Mesenchymal stem cell (in vitro differentiated cells and primary cell): ENCODE measurements around the gene MOXD1.

Source experiments
- DNase-seq: peaks from one replicate; pipeline ENCODE4 v3.0.0-alpha.2; 2013
- H2AFZ ChIP-seq: one replicate; pipeline ENCODE4 v1.6.1; 2013; ENCODE audit warnings: low read depth, mild to moderate bottlenecking, control low read depth, inconsistent platforms, low read length, moderate library complexity
- H2AK5ac ChIP-seq: 2 replicates; pipeline ENCODE4 v1.6.1; 2013; ENCODE audit warnings: low read length, moderate library complexity, mild to moderate bottlenecking, inconsistent platforms; ENCODE audit not compliant: severe bottlenecking
- H2BK120ac ChIP-seq: one replicate; pipeline ENCODE4 v1.6.1; 2013; ENCODE audit warnings: low read depth, mild to moderate bottlenecking, inconsistent platforms, low read length, moderate library complexity
- H2BK12ac ChIP-seq, 2 experiments: one replicate each; pipeline ENCODE4 v1.6.1; 2013; ENCODE audit warnings: inconsistent platforms in 2 of 2, low read length in 2 of 2, mild to moderate bottlenecking in 2 of 2, moderate library complexity in 2 of 2, control low read depth in 1 of 2
- H2BK15ac ChIP-seq: one replicate; pipeline ENCODE4 v1.6.1; 2013; ENCODE audit warnings: mild to moderate bottlenecking, low read depth, inconsistent platforms; ENCODE audit not compliant: poor library complexity, severe bottlenecking
- H2BK5ac ChIP-seq: 2 replicates; pipeline ENCODE4 v1.6.1; 2013; ENCODE audit warnings: low read depth, mild to moderate bottlenecking, low read length, control low read depth, inconsistent platforms; ENCODE audit not compliant: poor library complexity, severe bottlenecking
- H3K14ac ChIP-seq, 2 experiments: one replicate each; pipeline ENCODE4 v1.6.1; 2013; ENCODE audit warnings: inconsistent platforms in 2 of 2, low read length in 2 of 2, control low read depth in 1 of 2, mild to moderate bottlenecking in 1 of 2, moderate library complexity in 1 of 2
- H3K18ac ChIP-seq, 2 experiments: one replicate each; pipeline ENCODE4 v1.6.1; 2013; ENCODE audit warnings: inconsistent platforms in 2 of 2, low read length in 2 of 2, control low read depth in 1 of 2, low read depth in 1 of 2, mild to moderate bottlenecking in 1 of 2
- H3K23ac ChIP-seq, 2 experiments: one replicate each; pipeline ENCODE4 v1.6.1; 2013; ENCODE audit warnings: inconsistent platforms in 2 of 2, low read length in 2 of 2, mild to moderate bottlenecking in 2 of 2, moderate library complexity in 2 of 2, control low read depth in 1 of 2
- H3K27ac ChIP-seq: 2 replicates; pipeline ENCODE4 v1.5.1; 2013; ENCODE audit warnings: mild to moderate bottlenecking, moderate library complexity, low read length, control low read depth, inconsistent platforms; ENCODE audit not compliant: poor library complexity, severe bottlenecking
- H3K27me3 ChIP-seq, 2 experiments: 2 replicates each; pipeline versions ENCODE4 v1.6.1 to v1.7.0; 2013; ENCODE audit warnings: low read length in 2 of 2, mild to moderate bottlenecking in 2 of 2, moderate library complexity in 2 of 2, control low read depth in 1 of 2, inconsistent platforms in 1 of 2; ENCODE audit not compliant: control insufficient read depth in 1 of 2, insufficient read depth in 1 of 2
- H3K36me3 ChIP-seq, 2 experiments: 2 replicates each; pipeline versions ENCODE4 v1.6.1 to v1.7.0; 2013; ENCODE audit warnings: low read length in 2 of 2, control low read depth in 1 of 2, inconsistent platforms in 1 of 2, low read depth in 1 of 2, mild to moderate bottlenecking in 1 of 2; ENCODE audit not compliant: insufficient read depth in 2 of 2, control insufficient read depth in 1 of 2
- H3K4ac ChIP-seq, 2 experiments: one replicate each; pipeline ENCODE4 v1.6.1; 2013; ENCODE audit warnings: inconsistent platforms in 2 of 2, low read length in 2 of 2, mild to moderate bottlenecking in 2 of 2, moderate library complexity in 2 of 2, control low read depth in 1 of 2, low read depth in 1 of 2
- H3K4me1 ChIP-seq: 2 replicates; pipeline ENCODE4 v1.6.1; 2013; ENCODE audit warnings: low read depth, low read length, control low read depth; ENCODE audit not compliant: control insufficient read depth, insufficient read depth
- H3K4me2 ChIP-seq: 2 replicates; pipeline ENCODE4 v1.6.1; 2013; ENCODE audit warnings: low read length, mild to moderate bottlenecking, inconsistent platforms; ENCODE audit not compliant: poor library complexity, severe bottlenecking
- H3K4me3 ChIP-seq, 2 experiments: 2 replicates each; pipeline versions ENCODE4 v1.5.1 to v1.7.0; 2013; ENCODE audit warnings: low read length in 2 of 2, mild to moderate bottlenecking in 2 of 2, control low read depth in 1 of 2, low read depth in 1 of 2; ENCODE audit not compliant: insufficient read depth in 1 of 2
- H3K79me1 ChIP-seq: replicated peaks from 2 replicates; pipeline ENCODE4 v1.6.1; 2013; ENCODE audit warnings: mild to moderate bottlenecking, control low read depth, low read length, inconsistent platforms; ENCODE audit not compliant: poor library complexity, severe bottlenecking
- H3K9ac ChIP-seq: 2 replicates; pipeline ENCODE4 v1.7.0; 2013; ENCODE audit warnings: mild to moderate bottlenecking, low read length, moderate library complexity
- H3K9me3 ChIP-seq: 2 replicates; pipeline ENCODE4 v1.7.0; 2013; ENCODE audit warnings: mild to moderate bottlenecking, low read length; ENCODE audit not compliant: control insufficient read depth
- H4K8ac ChIP-seq: one replicate; pipeline ENCODE4 v1.6.1; 2013; ENCODE audit warnings: inconsistent platforms, mild to moderate bottlenecking, low read length, moderate library complexity
- H4K91ac ChIP-seq: one replicate; pipeline ENCODE4 v1.6.1; 2013; ENCODE audit warnings: mild to moderate bottlenecking, low read length, inconsistent platforms
- WGBS: methylation state at CpG from one replicate; pipeline ENCODE4 v1.1.7; 2013; ENCODE audit warnings: mixed read lengths; 5-methylcytosine and 5-hydroxymethylcytosine counted together

MOXD1 gene

GRCh38 chr6:132246632-132247270, 154.5 kb downstream of the MOXD1 start:
- Histone ChIP-seq H3K27me3 (no peaks in the 10 kb centered on the region), H2AK5ac (peak overlapping the region; percentile 23), H3K9me3 (no peaks in the 10 kb centered on the region), H3K9ac (no peak overlapping the region), H3K36me3 (no peaks in the 10 kb centered on the region), H3K79me1 (no peaks in the 10 kb centered on the region), H3K18ac (no peak overlapping the region), H4K91ac (no peak overlapping the region), H3K4me3 (no peak overlapping the region), H3K4ac (no peak overlapping the region), H2BK15ac (no peak overlapping the region), H2BK12ac (no peak overlapping the region), H3K4me1 (peaks cover 5% of the 10 kb centered on the region), H3K27ac (peak overlapping the region; percentile 64), H4K8ac (no peak overlapping the region), H3K4me2 (no peak overlapping the region), H2BK5ac (no peak overlapping the region), H3K23ac (no peak overlapping the region), H2BK120ac (no peak overlapping the region), H2AFZ (no peak overlapping the region), H3K14ac (no peak overlapping the region)
- 95% methylated on average over 16 of the region's 16 CpGs for WGBS
- DNase-seq, result no peak

GRCh38 chr6:132246120-132246617, 155.1 kb downstream of the MOXD1 start:
- H3K14ac ChIP-seq, result no peak overlapping the region
- H3K4me1 ChIP-seq, result peaks cover 5% of the 10 kb centered on the region
- no peak overlapping the region for H3K27ac ChIP-seq
- no peaks in the 10 kb centered on the region for H3K27me3 ChIP-seq
- no peak overlapping the region for H3K9ac ChIP-seq
- no peak overlapping the region for H3K4me3 ChIP-seq
- no peaks in the 10 kb centered on the region for H3K79me1 ChIP-seq
- no peak overlapping the region for H2BK15ac ChIP-seq
- no peak overlapping the region for H3K4ac ChIP-seq
- no peak overlapping the region for H4K91ac ChIP-seq
- DNase-seq, result no peak
- H2BK5ac ChIP-seq, result no peak overlapping the region
- no peak overlapping the region for H2BK120ac ChIP-seq
- no peaks in the 10 kb centered on the region for H3K36me3 ChIP-seq
- H2AK5ac ChIP-seq, result no peak overlapping the region
- H3K9me3 ChIP-seq, result no peaks in the 10 kb centered on the region
- H3K18ac ChIP-seq, result no peak overlapping the region
- no peak overlapping the region for H3K4me2 ChIP-seq
- no peak overlapping the region for H2BK12ac ChIP-seq
- H3K23ac ChIP-seq, result no peak overlapping the region
- WGBS, result no CpG with 5 or more reads among the region's 2 CpGs
- H2AFZ ChIP-seq, result no peak overlapping the region
- no peak overlapping the region for H4K8ac ChIP-seq
